WTC11 (cell line): ENCODE results near the gene ANKRD36B.
"Not testable (repeated sequence)": the region's sequence is repeated elsewhere in the genome, so short reads cannot be mapped to it uniquely, and the experiment has no call there.

Experiments used
- NR3C1 ChIP-seq: sonication (generic); formaldehyde crosslinking; conservative IDR thresholded peaks from 2 replicates; pipeline ENCODE4 v1.8.1; 2023; ENCODE audit warnings: low read depth, mild to moderate bottlenecking, missing genetic modification reagents
- TF ChIP-seq, protein P1 (sequence below): fragments of 200-600 bp; IDR thresholded peaks from 2 replicates; pipeline ENCODE4 v1.8.0; 2022; ENCODE audit warnings: antibody characterized with exemption

DNA sequence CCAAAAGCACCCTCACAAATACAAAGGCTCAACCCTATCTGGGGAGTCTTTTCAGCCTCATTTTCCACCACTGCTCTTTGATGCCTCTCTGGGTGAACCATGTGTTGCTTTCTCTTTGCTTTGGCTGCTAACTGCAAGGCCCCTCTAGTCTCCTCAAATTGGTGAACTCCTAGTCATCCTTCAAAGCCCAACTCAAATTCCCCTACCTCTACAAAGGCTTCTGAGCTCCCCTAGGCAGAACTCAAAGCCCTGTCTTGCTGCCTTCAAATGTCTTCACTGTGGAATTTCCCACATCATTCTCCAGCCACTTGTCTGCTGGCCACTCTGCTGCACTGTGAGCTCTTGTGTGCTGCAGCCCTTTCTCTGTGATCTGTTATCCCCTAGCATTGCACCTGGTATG is 33.3 kb upstream of the ANKRD36B start:
- TF ChIP-seq, protein P1, sequence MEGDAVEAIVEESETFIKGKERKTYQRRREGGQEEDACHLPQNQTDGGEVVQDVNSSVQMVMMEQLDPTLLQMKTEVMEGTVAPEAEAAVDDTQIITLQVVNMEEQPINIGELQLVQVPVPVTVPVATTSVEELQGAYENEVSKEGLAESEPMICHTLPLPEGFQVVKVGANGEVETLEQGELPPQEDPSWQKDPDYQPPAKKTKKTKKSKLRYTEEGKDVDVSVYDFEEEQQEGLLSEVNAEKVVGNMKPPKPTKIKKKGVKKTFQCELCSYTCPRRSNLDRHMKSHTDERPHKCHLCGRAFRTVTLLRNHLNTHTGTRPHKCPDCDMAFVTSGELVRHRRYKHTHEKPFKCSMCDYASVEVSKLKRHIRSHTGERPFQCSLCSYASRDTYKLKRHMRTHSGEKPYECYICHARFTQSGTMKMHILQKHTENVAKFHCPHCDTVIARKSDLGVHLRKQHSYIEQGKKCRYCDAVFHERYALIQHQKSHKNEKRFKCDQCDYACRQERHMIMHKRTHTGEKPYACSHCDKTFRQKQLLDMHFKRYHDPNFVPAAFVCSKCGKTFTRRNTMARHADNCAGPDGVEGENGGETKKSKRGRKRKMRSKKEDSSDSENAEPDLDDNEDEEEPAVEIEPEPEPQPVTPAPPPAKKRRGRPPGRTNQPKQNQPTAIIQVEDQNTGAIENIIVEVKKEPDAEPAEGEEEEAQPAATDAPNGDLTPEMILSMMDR, result not testable (repeated sequence)
- not testable (repeated sequence) for TF ChIP-seq NR3C1 (CRISPR knock-in tag)
